SKM-1 treated with dmso at 0.1 percent for 144 hours (cell line): ENCODE measurements around the gene ENDOU.
"Not testable (repeated sequence)": the region's sequence is repeated elsewhere in the genome, so short reads cannot be mapped to it uniquely, and the experiment has no call there.

Experiments used
- DNase-seq: peaks from one replicate; lab custom pipeline; 2025; ENCODE audit not compliant: unreplicated experiment; lab: John Stamatoyannopoulos, UW

ENDOU gene

DNA sequence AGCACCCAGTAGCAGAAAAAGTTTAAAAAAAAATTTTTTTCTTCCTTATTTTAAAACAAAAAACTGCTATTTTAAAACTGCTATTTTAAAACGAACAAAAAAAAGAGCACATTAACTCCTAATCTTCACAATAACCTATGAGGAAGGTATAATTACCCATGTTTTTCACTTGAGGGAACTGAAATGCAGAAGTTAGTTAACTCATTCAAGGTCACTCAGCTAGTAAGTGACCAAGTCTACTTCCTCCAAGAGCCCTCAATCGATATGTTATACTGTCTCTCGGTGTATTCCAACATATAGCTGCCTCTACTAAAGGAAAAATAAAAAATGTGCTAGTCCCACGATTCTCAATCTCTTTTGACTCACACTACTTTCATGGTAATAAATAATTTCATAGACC is 27.2 kb downstream of the ENDOU start:
- peak; percentile 57 for DNase-seq

GRCh38 chr12:47689215-47689614 is 36.1 kb downstream of the ENDOU start:
- no peak for DNase-seq

GRCh38 chr12:47687636-47688035 is 37.7 kb downstream of the ENDOU start:
- no peak for DNase-seq

DNA sequence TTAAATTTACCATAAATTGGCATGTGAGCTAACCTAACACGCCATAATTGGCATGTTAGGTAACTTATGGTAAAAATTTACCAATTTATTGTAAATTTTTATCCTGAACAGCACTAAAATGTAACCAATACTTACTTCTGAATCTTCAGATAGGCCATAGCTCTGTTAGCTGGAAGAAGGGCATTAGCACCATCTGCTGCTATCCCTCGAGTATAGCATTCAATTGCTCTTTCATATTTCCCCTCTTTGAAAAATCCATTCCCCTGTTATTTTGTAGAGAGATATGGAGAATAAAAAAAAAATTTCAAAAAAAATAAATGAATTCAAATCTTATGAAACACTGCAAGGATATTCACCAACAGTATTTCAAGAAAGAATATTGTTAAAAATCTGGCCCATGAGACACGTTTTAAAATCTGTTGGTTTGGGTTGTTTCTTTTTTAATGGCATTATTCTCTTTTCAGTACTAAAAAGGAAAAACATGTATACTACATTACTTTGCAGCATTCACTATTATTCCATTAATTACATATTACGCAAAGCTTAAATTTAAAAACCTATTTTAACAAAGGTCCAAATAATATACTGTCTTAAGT is 38.5 kb downstream of the ENDOU start:
- DNase-seq = no peak

DNA sequence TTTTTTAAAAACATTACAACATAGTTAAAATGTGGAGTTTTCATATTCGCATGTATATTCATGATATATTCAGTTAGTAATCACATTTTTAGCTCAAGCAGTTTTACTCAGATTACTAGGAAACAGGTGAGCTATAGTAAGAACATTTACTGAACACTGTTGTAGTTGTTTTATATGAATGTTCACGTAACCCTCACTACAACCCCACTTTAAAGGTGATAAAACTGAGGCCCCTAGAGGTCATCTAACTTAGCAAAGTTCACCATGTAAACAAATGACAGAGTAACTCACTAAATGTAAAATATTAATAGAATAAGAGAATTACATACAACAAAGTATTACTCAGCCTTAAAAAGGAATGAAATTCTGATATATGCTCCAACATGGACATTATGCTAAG is 45.5 kb downstream of the ENDOU start:
- DNase-seq = no peak

DNA sequence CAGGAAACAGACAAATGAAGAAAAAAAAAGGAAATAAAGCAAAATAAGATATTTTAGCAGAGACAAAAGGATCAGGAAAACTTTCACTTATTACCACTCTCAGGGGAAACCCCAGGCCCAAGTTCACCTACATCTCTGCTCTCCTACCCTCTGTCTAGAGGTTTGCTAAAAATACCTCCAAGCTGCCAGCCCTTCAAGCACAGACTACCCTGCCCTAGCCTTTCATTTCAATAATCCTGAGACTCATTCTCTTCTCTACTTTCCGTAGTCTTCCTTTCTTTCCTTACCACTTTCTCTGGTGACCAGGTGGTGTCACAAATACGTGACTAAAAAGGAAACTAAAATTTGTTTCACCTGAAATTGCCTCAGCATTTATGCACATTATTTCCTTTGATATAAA is 53.2 kb downstream of the ENDOU start:
- no peak for DNase-seq

DNA sequence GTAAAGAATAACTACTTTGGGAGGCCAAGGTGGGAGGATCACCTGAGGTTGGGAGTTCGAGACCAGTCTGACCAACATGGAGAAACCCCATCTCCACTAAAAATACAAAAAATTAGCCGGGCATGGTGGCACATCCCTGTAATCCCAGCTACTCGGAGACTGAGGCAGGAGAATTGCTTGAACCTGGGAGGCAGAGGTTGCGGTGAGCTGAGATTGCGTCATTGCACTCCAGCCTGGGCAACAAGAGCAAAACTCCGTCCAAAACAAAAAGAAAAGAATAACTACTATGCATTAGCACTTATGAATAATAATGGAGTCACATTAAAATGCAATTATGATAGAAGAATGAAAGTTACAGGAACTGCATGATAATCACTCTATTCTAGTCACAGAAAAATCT is 57.4 kb downstream of the ENDOU start:
- not testable (repeated sequence) for DNase-seq
